ENCODE data around the gene CRYBB2. TPM values are rescaled to one million over a fixed set of nuclear protein-coding genes. Genes with fewer than 3 reads are reported as not detected.
"Not testable (repeated sequence)": the region's sequence is repeated elsewhere in the genome, so short reads cannot be mapped to it uniquely, and the experiment has no call there.

The CRYBB2 gene
- total and polyA plus RNA-seq, 2 experiments from 2014 or later: not detected

GRCh38 chr22:25236417-25236816, 17.0 kb downstream of the CRYBB2 start:
- Histone ChIP-seq H3K27ac (no peak overlapping the region), H3K4me3 (no peak overlapping the region), H3K27me3 (no peaks in the 10 kb centered on the region), H3K36me3 (no peaks in the 10 kb centered on the region), H3K9me3 (ENCODE audit: low read depth) (no peaks in the 10 kb centered on the region), H3K4me1 (ENCODE audit: low read depth) (no peaks in the 10 kb centered on the region)
- DNase-seq (ENCODE audit: low read depth in 1 of 2, low spot score in 1 of 2): no peak
- TF ChIP-seq CTCF (IDR thresholded peaks at IDR 0.05; ENCODE audit: low read depth, low read length): no peak

GRCh38 chr22:25237503-25237902, 18.1 kb downstream of the CRYBB2 start:
- H3K4me3 ChIP-seq: no peak overlapping the region
- no peak for TF ChIP-seq CTCF (IDR thresholded peaks at IDR 0.05; ENCODE audit: low read depth, low read length)
- H3K36me3 ChIP-seq: no peaks in the 10 kb centered on the region
- H3K9me3 ChIP-seq (ENCODE audit: low read depth): no peaks in the 10 kb centered on the region
- H3K4me1 ChIP-seq (ENCODE audit: low read depth): no peaks in the 10 kb centered on the region
- H3K27ac ChIP-seq: no peak overlapping the region
- no peak for DNase-seq (ENCODE audit: low read depth in 1 of 2, low spot score in 1 of 2)
- H3K27me3 ChIP-seq: no peaks in the 10 kb centered on the region

GRCh38 chr22:25238058-25238457, 18.6 kb downstream of the CRYBB2 start:
- H3K4me3 ChIP-seq; H3K27me3 ChIP-seq; H3K4me1 ChIP-seq (ENCODE audit: low read depth); H3K27ac ChIP-seq; H3K9me3 ChIP-seq (ENCODE audit: low read depth); DNase-seq (ENCODE audit: low read depth in 1 of 2, low spot score in 1 of 2); H3K36me3 ChIP-seq: not testable (repeated sequence)

- not testable (repeated sequence) for H3K27me3 ChIP-seq; H3K4me3 ChIP-seq; DNase-seq (ENCODE audit: low read depth in 1 of 2, low spot score in 1 of 2); H3K4me1 ChIP-seq (ENCODE audit: low read depth); H3K27ac ChIP-seq; H3K9me3 ChIP-seq (ENCODE audit: low read depth); H3K36me3 ChIP-seq
Observed at GRCh38 chr22:25255169-25255568, 35.7 kb downstream of the CRYBB2 start.

- not testable (repeated sequence) for H3K27me3 ChIP-seq; H3K36me3 ChIP-seq; DNase-seq (ENCODE audit: low read depth in 1 of 2, low spot score in 1 of 2); H3K27ac ChIP-seq; H3K4me3 ChIP-seq; H3K4me1 ChIP-seq (ENCODE audit: low read depth); H3K9me3 ChIP-seq (ENCODE audit: low read depth)
Observed at GRCh38 chr22:25267567-25267966, 48.1 kb downstream of the CRYBB2 start.

GRCh38 chr22:25268902-25269301, 49.5 kb downstream of the CRYBB2 start:
- DNase-seq (ENCODE audit: low read depth in 1 of 2, low spot score in 1 of 2); H3K27ac ChIP-seq; H3K36me3 ChIP-seq; H3K4me1 ChIP-seq (ENCODE audit: low read depth); H3K27me3 ChIP-seq; H3K4me3 ChIP-seq; H3K9me3 ChIP-seq (ENCODE audit: low read depth): not testable (repeated sequence)

- H3K27ac ChIP-seq; H3K36me3 ChIP-seq; H3K4me3 ChIP-seq; H3K9me3 ChIP-seq (ENCODE audit: low read depth); H3K27me3 ChIP-seq; DNase-seq (ENCODE audit: low read depth in 1 of 2, low spot score in 1 of 2); H3K4me1 ChIP-seq (ENCODE audit: low read depth): not testable (repeated sequence)
Observed at GRCh38 chr22:25270061-25270460, 50.6 kb downstream of the CRYBB2 start.

GRCh38 chr22:25273231-25273630, 53.8 kb downstream of the CRYBB2 start:
- H3K9me3 ChIP-seq (ENCODE audit: low read depth); H3K36me3 ChIP-seq; H3K4me1 ChIP-seq (ENCODE audit: low read depth); H3K27ac ChIP-seq; H3K27me3 ChIP-seq; DNase-seq (ENCODE audit: low read depth in 1 of 2, low spot score in 1 of 2); H3K4me3 ChIP-seq: not testable (repeated sequence)

GRCh38 chr22:25273928-25274327, 54.5 kb downstream of the CRYBB2 start:
- H3K4me3 ChIP-seq; H3K9me3 ChIP-seq (ENCODE audit: low read depth); H3K27me3 ChIP-seq; H3K36me3 ChIP-seq; H3K4me1 ChIP-seq (ENCODE audit: low read depth); H3K27ac ChIP-seq; DNase-seq (ENCODE audit: low read depth in 1 of 2, low spot score in 1 of 2): not testable (repeated sequence)

GRCh38 chr22:25280118-25280517, 60.7 kb downstream of the CRYBB2 start:
- H3K4me1 ChIP-seq (ENCODE audit: low read depth); DNase-seq (ENCODE audit: low read depth in 1 of 2, low spot score in 1 of 2); H3K36me3 ChIP-seq; H3K9me3 ChIP-seq (ENCODE audit: low read depth); H3K4me3 ChIP-seq; H3K27ac ChIP-seq: not testable (repeated sequence)
- H3K27me3 ChIP-seq: peaks cover 62% of the 10 kb centered on the region
